NCI-H128 (cell line): Measurements from ENCODE around the gene FSIP1.

ENCODE experiments used
- DNase-seq: peaks from one replicate; lab custom pipeline; 2025; ENCODE audit not compliant: unreplicated experiment; lab: John Stamatoyannopoulos, UW

Gene FSIP1

DNA sequence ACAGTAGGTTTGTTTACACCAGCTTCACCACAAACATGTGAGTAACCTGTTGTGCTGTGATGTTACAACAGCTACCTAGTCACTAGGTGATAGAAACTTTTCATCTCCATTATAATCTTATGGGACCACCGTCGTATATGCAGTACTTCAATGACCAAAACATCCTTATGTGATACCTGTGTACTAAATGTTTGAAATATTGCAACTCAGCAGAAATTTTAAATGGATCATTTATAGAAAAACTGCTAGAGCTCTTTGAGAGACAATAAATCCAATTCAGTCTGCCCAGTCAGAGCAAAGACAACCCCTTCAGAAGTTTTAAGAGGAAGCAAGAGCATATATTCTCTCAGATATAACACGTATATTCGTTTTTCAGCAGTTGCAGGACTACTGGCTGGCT lies 128.3 kb downstream of the FSIP1 start:
- DNase-seq = no peak

DNA sequence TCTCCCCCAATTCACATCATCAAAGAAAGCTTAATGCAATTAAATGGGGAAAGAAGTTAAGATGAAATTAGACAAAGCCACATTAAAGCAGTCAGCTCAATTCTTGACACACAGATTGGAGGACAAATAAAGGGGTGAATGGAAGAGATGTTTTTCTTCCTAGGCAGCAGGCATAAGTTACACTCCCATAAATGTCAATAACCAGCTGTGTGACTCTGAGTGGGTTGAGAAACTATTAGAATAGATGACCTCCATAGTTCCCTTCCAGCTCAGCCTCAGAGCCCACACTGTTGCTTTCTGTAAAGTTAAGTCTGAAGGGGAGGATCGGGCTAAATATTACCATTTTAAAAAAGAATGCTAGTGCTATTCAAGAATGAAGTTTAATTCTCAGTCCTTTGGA lies 130.8 kb downstream of the FSIP1 start:
- no peak for DNase-seq

DNA sequence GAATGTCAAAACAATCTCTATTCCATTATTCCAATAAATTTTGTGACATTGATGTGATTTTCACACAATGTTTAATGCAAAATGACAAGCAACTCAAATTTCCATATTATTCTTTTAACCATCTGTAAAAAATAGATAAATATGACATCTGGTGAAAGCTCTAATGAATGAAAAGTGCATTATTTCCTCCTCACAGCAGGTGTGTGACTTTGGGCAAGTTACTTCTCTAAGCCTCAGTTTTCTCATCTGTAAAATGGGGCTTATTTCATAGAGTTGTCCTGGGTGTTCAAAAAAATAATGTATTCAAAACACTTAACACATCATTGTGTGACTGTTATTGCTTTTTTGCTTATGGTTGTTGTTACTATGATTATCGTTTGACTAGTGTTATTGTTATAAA lies 131.3 kb downstream of the FSIP1 start:
- no peak for DNase-seq

DNA sequence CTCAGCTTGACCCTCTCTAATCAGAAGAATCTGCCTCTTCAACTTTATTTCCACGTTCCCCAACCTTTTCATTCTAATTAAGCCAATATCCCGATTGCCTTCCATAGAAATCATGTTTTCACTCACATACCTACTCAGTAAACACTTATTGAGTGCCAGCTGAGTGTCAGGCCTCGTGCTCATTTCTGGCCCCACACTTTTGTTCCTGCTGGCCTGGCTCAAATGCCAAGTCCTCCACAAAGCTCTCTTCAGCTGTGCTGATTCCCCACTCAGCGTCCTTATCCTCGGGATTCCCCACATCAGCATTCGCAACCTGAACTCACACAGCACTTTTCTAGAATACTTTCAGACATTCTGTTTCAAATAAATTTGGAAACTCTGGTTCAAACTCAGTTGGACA lies 132.9 kb downstream of the FSIP1 start:
- DNase-seq = no peak

DNA sequence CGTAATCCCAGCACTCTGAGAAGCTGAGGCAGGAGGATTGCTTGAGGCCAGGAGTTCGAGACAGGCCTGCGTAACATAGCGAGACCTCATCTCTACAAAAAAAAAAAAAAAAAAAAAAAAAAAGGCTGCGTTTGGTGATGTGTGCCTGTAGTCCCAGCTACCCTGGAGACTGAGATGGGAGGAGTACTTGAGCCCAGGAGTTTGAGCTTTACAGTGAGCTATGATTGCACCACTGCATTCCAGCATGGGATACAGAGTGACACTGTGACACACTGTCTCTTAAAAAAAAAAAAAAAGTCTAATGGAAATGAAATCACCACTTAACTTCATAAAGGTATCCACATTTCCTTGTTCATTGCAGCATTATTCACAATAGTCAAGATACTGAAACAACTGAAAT lies 136.2 kb downstream of the FSIP1 start:
- DNase-seq = no peak

DNA sequence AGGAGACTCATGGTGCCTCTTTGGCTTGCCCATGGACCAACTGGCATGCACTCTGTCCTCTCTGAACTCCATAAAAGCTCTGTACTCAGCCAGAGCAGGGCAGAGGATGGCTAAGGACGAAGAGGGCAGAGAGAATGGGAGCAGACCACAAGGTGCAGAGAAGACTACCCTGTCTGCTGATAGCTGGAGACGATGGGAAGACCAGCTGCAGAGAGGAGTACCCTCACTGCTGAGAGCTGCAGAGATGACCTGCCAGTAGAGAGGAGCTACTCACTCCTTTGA lies 136.7 kb downstream of the FSIP1 start:
- DNase-seq = no peak

DNA sequence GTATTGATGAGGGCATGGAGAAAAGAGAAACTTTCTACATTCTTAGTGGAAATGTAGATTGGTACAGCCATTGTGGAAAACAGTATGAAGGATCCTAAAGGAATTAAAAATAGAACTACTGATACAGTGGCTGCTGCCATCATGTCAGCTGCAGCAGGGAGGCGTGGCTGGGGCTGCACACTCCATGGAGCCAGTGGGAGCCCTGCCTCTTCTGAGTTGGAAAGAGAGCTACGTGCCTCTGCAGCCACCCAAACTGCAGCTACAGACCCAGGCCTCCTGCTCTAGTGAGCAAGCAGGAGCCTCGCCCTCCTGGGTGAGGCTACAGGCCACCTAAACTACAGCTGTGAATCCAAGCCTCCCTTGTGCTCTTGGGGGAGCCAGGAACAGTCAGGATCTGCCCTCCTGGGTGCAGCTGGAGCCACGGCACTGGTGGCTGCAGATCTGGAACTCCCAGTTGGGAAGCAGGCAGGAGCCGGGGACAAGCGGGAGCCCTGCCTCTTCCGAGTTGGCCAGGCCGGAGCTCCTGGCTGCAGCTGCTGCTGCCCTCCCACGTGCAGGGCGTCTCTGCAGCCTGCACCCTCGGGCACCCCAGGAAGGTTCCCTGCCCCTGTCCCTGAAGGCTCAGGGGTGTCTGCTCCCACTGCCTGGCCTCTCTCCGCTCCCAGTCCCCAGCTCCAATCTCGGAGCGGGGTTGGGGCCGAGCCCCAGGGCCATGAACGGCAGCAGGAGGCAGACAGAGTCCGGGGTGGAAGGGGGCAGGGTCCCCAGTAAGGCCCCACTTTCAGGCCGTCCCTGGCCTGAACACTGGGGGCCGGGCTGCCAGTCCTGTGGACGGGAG lies 137.3 kb downstream of the FSIP1 start:
- no peak for DNase-seq

DNA sequence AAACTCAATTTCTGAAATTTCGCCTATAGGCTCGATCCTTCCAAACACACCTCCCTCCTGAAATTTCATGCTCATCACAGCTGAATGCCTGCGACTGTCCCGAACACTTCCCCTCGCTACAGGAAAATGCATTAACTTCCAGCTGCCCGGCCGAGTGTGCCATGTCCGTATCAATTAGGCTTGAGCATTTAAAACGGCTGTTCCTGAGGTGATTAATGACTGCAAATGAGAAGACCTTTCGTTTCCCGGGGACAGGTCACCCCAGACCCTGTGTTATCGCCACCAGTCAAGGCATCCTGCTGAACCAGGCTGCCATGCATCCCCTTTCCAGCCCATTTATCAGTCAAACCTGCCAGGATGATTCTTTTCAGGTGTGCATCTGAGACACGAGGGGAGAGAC lies 138.5 kb downstream of the FSIP1 start:
- no peak for DNase-seq

DNA sequence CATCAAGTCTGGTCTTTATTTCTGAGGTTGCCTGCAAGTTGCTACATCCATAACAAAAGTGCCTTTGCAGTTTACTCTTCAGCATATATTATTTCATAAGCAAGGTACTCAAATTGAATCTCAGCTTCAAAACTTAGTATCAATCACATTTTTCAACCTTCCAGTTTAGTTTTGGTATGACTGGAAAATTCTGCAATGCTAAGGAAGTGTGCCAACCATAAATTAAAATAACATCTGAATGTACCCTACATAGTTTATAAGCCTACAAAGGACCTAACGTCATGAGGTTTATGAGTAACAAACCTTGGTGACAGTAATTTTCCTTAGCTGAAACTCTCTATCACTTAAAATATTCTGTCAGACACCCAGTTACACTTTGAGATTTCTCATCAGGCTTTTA lies 138.9 kb downstream of the FSIP1 start:
- DNase-seq = no peak

DNA sequence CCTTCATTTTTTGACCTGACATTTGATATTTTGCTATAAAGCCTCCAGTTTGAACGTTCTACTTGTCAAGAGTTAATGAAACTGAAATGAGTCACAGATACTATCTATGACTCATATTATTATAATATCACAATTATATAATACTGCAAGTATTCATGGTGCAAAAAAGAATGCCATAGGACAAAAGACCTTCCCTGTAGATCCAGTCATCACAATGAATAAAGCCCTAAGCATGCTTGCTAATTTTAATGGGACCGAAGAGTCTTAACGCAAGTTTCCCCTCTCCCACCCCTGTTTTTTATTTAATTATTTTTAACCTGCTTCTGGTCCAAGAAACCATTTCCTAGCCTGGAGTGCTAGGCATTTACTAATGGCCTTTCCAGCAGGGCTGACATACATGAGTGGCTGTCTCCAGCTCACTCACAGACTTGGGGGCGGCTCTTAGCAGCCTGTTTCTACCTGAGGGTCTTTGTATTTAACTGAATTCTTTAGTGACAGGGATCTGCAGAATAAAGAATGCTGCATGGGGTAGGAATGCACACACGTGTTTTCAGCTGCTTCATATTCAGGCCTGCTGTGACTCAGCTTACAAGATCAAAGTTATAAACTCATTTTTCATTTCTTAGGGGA lies 140.5 kb downstream of the FSIP1 start:
- DNase-seq = no peak

DNA sequence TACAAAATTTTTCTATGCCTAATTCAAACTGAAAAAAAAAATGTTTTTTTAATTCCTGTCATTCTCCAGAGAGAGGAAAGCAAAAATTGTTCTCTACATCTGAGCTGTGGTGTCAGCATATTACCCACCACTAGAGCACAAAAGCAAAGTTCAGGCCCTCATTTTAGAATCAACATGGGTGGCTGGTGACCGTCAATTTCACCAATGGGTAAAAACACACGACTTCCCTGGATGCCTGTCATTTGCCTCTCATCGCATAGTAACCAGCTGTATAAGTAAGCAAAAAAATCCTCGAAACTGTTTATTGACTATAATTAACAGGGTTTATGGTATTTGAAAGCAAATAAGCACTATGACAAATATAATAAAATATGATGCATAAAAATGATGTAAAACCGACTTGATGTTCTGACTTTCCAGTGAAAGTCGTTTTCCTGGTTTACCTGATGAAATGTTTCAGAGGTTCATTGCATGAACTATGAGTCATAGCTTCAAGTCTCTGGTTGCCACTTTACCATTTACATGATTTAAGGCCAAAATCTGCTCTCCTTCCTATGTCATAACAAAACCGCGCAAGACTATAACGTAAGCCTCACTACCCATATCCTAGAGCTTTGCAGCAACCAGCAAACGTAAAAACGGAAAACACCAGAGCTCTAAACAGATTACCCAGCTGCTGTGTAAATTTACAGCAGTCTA lies 141.3 kb downstream of the FSIP1 start:
- no peak for DNase-seq

DNA sequence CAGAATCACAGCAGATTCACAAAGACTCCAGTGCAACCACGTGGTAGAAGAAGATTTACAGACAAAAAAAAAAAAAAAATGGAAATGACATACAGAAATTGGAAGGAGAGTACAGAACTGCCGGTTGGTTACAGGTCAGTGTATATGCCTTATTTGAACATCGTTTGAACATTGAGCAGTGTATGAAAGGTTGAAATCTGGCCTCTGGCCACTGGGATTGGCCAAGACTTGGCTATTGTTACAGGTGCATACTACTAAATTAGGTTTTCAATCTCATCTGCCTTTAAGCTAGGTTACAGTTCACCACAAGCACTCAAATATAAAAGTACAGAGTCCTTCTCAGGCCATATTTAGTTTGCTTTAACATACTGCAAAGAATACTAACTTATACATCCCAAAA lies 142.0 kb downstream of the FSIP1 start:
- DNase-seq = no peak

DNA sequence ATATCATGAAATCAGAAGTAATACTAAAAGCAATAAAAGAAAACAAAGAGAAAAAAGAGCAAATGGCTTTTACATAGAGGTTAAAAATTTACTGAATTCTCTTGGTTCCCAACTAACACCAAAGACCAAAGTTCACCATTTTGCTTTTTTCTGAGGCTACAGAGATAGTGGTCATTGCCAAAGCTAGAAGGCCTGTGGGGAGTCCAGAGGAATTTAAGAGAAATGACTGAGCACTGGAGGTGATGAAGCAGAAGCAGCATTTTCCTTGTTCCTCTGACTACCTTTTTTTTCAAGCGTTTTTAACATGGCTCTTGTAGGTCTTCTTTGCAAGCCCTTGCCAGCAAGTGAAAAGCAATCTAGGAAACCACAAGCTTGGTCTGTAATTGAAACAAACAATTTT lies 143.6 kb downstream of the FSIP1 start:
- no peak for DNase-seq

DNA sequence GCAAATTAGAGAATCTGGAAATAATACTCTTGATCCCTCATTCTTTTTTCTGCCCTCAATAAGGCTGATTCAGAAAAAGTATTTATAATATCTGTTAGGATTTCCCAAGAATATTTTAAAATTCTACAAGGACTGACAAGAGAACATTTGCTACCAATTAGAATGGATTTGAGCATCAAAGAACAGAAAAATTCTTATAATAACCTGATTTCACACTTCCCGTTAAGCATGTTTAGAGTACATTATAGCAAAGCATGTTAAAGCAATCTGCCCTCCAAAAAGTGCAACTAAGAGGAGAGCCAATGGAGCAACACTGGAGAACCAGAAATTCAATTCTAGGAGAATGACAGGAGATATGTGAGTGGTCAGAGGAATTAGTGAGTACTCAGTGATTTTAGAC lies 144.6 kb downstream of the FSIP1 start:
- no peak for DNase-seq

DNA sequence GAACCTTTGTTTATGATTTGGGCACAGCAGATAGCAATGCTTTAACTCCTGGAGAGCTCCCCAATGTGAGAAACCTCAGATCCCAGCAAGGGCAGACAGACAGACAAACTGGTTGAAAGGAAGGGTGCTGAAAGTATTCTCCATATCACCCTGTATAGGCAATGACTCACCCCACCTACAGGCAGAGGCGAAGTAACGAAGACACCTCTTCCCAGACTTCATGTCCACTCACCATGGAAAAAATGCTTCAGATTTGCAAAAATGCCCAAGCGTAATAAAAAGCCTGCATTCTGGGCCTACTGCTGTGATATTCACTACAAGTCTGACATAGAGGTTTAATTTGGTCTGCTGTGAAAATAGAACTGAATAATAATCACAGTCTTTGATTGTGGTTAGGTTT lies 151.3 kb downstream of the FSIP1 start:
- no peak for DNase-seq

DNA sequence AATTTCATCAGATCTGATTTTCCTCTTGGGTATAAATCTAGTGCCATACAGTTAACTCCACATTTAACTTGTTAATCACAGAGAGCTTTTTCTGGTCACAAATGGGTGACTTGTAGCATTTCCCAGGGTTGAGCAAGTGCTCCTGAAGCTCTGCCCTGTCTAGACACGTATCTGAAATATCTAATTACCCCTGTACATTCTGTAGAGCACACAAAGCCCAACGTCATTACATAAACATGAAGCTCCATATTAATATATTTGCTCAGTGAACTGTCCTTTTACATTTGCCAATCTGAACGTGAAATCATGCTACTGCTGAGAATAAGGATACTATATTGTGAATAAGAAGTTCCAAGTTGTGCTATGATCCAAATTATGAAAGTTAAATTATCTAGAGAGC lies 152.7 kb downstream of the FSIP1 start:
- DNase-seq = no peak

DNA sequence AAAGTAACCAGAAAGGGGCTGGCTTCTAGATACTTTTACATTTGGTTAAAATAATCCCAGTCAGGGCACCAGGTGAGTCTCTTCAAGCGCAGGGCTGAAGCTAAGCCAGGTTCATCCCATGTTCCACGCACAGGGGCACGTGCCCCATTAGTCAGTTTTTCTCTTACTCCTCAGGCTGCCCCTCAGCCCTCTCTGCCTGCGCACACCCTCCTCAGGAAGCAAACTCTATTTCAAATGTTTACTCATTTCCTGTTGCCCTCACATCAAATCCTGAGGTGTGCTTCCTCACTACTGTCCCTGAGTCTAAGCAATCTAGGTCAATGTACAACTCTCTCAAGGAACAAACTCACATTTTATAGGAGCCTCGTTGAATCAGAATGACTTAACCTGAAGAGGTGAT lies 153.3 kb downstream of the FSIP1 start:
- DNase-seq = no peak

DNA sequence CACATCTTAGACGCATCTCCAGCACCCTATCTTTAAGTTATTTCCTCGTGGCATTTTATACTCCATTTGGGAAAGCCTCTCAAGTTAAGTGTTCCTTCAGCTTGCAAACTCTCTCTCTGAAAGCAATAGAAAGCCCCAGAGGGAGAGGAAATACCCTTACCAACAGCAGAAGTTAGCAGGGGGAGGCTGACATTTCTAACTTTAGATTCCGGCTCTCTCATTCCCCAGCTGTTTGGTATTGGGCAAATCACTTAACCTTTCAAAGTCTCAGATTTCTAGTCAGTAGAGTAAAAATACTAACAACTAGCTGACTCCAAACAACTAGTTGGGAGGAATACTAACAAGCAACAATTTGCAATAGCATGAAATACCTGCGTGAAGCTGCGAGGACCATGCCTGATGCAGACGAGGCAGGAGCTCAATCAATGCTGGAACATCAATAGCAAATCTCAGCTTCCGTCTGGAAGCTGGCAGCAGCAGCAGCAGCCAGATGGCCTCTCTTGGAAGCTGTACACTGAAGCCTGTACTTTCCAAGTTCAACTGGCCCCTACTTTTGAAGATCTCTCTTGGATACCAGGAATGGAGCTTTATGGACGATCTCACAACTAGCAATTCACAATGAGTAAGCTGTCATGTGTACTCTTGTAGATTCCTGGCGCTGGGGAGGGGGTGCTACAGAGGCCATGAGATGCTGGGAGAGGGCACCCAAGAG lies 153.9 kb downstream of the FSIP1 start:
- no peak for DNase-seq

DNA sequence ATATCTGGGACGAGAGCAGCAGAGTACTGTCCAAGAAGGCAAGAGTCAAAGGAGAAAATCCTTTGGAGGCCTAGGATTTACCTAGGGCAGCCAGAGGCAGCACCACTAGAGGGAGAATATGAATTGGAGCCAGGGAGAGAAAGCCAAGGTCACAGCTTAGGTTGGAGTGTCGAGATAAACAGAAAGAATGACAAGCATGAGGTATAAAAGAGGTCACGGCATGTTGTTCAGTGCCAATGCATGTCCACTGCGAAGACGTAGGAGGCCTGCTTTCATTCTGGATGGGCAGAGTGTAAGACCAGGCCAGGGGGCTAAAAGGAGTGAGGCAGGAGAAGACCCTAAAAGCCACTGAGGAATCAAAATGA lies 154.5 kb downstream of the FSIP1 start:
- no peak for DNase-seq

DNA sequence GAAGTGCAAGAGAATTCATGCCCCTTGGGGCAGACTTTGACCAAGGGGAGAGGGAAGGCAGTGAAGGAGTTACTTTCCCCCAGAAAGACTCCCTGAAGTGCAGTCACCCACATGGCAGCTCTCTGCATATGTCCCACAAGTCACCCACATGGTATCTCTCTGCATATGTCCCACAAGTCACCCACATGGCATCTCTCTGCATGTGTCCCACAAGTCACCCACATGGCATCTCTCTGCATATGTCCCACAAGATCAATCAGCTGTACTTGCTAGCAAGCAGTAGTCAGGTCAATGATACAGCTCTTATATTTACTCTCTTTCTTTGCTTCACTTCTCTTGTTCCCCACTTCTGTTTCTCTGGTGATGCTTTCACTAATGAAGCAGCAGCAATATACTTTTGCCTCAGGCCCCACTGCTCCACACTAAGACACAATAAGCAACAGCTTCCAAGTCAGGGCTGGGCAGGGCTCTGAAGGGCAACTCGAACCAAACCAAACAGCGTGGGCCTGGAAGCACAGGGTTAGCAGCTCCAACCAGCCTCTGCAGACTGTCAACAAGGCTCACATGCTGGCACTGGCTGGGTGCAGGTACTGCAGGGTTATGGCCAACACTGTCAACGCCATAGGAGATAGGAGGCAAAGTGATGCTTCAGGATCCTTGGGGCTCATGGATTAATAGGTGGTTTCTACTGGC lies 155.0 kb downstream of the FSIP1 start:
- DNase-seq = no peak

DNA sequence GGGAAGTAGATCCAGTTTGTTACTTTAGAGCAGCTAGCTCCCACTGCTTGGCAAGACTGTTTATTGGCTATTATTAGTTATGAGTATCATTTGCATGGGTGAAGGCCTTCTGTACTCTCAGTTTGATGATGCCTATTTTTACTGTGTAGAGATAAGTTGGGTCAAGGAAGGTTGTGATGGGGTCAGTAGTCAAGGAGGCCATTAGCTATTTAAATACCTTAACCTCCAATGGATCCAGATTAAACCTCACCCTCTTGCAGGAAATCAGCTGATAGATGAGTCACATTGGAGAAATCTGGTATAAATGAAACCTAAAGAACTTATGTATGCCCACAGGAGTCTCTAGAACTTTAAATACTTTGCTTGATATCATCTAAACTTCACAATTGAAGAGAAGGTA lies 156.8 kb downstream of the FSIP1 start:
- DNase-seq = no peak
